ENCODE results near the gene EIF5. TPM values are rescaled to one million over a fixed set of nuclear protein-coding genes. Genes with fewer than 3 reads are reported as not detected.

The EIF5 gene
- total and polyA plus RNA-seq, 2 of the 8 experiments (the other 6 are each of a cell fraction or from before 2014, with no cell fraction given) = 179 to 323 TPM

DNA sequence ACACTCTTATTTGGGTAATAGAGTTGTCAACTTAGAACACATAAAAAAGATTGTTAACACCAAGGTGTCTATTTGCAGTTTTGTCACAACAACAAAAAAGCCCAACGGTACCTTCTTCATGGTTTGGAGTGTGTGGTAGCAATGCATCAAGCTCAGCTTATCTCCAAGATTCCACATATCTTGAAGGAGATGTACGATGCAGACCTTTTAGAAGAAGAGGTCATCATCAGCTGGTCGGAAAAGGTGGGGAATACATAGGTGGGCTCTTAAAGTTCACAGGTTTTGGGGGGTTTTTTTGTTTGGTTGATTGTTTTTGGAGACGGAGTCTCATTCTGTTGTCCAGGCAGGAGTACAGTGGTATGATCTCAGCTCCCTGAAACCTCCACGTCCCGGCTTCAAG, 5.5 kb downstream of the EIF5 start:
- ChIA-PET POLR2A (ENCODE audit: partially characterized antibody) (interaction anchor here (0.6 to 16.0 kb wide), 15 partner anchors 7 to 1311 kb away, joined by 3 to 247 read pairs (median 4); no protein-coding TSS in a partner anchor), CTCF (ENCODE audit: partially characterized antibody) (interaction anchor here (1.0 to 1.5 kb wide), 3 partner anchors 29 to 165 kb away, joined by 4 to 6 read pairs (median 4); no protein-coding TSS in a partner anchor)
- Histone ChIP-seq H3K36me3 (ENCODE audit: control insufficient read depth in 2 of 4, insufficient read depth in 4 of 4, low read length in 3 of 4) (peaks cover 55 to 94% (median 84%) of the 10 kb centered on the region in 4 experiments), H3K14ac (ENCODE audit: insufficient read length) (no peak overlapping the region), H2BK12ac (ENCODE audit: low read depth, low read length) (no peak overlapping the region), H2AK5ac (ENCODE audit: low read depth, low read length) (no peak overlapping the region), H3K27me3 (replicated peaks in 1 of 4; ENCODE audit: control insufficient read depth in 3 of 4, extremely low read depth in 1 of 4, insufficient read depth in 3 of 4, low read length in 3 of 4) (no peaks in the 10 kb centered on the region), H3K56ac (replicated peaks; ENCODE audit: insufficient read length, low read depth, low read length) (no peak overlapping the region), H4K5ac (ENCODE audit: insufficient read length, low read depth, low read length) (no peak overlapping the region), H3K27ac (ENCODE audit: low read depth, low read length) (no peak overlapping the region), H3K9ac (replicated peaks in 1 of 4; ENCODE audit: extremely low read depth in 1 of 4, low read depth in 3 of 4, low read length in 3 of 4) (no peak overlapping the region), H3K79me1 (ENCODE audit: low read depth, low read length) (peaks cover 5% of the 10 kb centered on the region), H3K4me1 (replicated peaks in 1 of 4; ENCODE audit: control insufficient read depth in 3 of 4, insufficient read depth in 4 of 4, low read length in 3 of 4) (peaks cover 0 to 5% (median 2%) of the 10 kb centered on the region in 4 experiments; a peak in 2 of 7 replicates), H4K91ac (replicated peaks; ENCODE audit: insufficient read length, low read length) (no peak overlapping the region), H2BK20ac (ENCODE audit: low read length) (no peak overlapping the region), H3K4me3 (ENCODE audit: extremely low read depth in 1 of 4, insufficient read depth in 2 of 4, low read depth in 3 of 4, low read length in 4 of 4) (no peak overlapping the region), H3K4ac (replicated peaks; ENCODE audit: insufficient read length, low read depth, low read length) (no peak overlapping the region), H2BK5ac (ENCODE audit: low read depth, low read length) (no peak overlapping the region), H2BK120ac (replicated peaks; ENCODE audit: low read depth, low read length) (no peak overlapping the region), H3K4me2 (ENCODE audit: insufficient read depth in 1 of 2, low read depth in 2 of 2, low read length in 2 of 2) (no peak overlapping the region), H3K23ac (ENCODE audit: insufficient read length) (no peak overlapping the region), H3K79me2 (ENCODE audit: control insufficient read depth in 1 of 2, insufficient read depth in 2 of 2, low read length in 2 of 2) (peaks cover 8 to 29% of the 10 kb centered on the region in 2 experiments; a peak in 3 of 4 replicates), H3K18ac (ENCODE audit: extremely low read depth, low read length) (no peak overlapping the region), H2AFZ (ENCODE audit: low read length) (no peak overlapping the region), H4K8ac (ENCODE audit: extremely low read depth, insufficient read depth, low read length) (no peak overlapping the region), H4K20me1 (replicated peaks in 1 of 2; ENCODE audit: control insufficient read depth in 1 of 2, insufficient read depth in 2 of 2, low read length in 2 of 2) (peaks cover 21 to 30% of the 10 kb centered on the region in 2 experiments), H2BK15ac (ENCODE audit: low read length) (no peak overlapping the region), H3K23me2 (ENCODE audit: low read depth, low read length) (peaks cover 3% of the 10 kb centered on the region; the same call in 1 of the 2 replicates), H3K9me3 (ENCODE audit: insufficient read depth in 2 of 2, low read depth in 1 of 2, low read length in 1 of 2) (no peaks in the 10 kb centered on the region)
- FAIRE-seq = no peak
- 84% methylated on average over 6 of the region's 6 CpGs; no CpG with 5 or more reads in 1 of the 2 experiments for WGBS, 2 experiments (ENCODE audit: extremely low coverage in 1 of 2, insufficient coverage in 1 of 2, insufficient read length in 1 of 2, insufficient replicate concordance in 2 of 2, low coverage in 1 of 2, low lambda C conversion rate in 2 of 2, missing lambda C conversion rate in 1 of 2)
- no peak for DNase-seq (ENCODE audit: low read depth in 1 of 2, low spot score in 2 of 2)
- TF ChIP-seq, protein P1, sequence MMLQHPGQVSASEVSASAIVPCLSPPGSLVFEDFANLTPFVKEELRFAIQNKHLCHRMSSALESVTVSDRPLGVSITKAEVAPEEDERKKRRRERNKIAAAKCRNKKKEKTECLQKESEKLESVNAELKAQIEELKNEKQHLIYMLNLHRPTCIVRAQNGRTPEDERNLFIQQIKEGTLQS (IDR thresholded peaks at IDR 0.05; ENCODE audit: insufficient read depth, low read depth, low read length) = no peak
- TF ChIP-seq CBX5 (IDR thresholded peaks at IDR 0.05; ENCODE audit: low read depth, low read length) (no peak), YY1 (IDR thresholded peaks at IDR 0.05; ENCODE audit: low read depth, low read length) (no peak), GABPA (IDR thresholded peaks at IDR 0.05; ENCODE audit: borderline replicate concordance, insufficient read depth, low read length) (no peak), TEAD4 (IDR thresholded peaks at IDR 0.05; ENCODE audit: low read depth, low read length) (no peak), HDAC6 (IDR thresholded peaks at IDR 0.05; ENCODE audit: low read depth, low read length) (no peak), POLR2AphosphoS5 (IDR thresholded peaks at IDR 0.05; ENCODE audit: low read depth, low read length) (peak; percentile 36; the same call in 1 of the 2 replicates), BACH1 (IDR thresholded peaks at IDR 0.05; ENCODE audit: low read length) (no peak)
- TF ChIP-seq, protein P2, sequence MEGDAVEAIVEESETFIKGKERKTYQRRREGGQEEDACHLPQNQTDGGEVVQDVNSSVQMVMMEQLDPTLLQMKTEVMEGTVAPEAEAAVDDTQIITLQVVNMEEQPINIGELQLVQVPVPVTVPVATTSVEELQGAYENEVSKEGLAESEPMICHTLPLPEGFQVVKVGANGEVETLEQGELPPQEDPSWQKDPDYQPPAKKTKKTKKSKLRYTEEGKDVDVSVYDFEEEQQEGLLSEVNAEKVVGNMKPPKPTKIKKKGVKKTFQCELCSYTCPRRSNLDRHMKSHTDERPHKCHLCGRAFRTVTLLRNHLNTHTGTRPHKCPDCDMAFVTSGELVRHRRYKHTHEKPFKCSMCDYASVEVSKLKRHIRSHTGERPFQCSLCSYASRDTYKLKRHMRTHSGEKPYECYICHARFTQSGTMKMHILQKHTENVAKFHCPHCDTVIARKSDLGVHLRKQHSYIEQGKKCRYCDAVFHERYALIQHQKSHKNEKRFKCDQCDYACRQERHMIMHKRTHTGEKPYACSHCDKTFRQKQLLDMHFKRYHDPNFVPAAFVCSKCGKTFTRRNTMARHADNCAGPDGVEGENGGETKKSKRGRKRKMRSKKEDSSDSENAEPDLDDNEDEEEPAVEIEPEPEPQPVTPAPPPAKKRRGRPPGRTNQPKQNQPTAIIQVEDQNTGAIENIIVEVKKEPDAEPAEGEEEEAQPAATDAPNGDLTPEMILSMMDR (IDR thresholded peaks at IDR 0.05; ENCODE audit: control extremely low read depth in 1 of 3, insufficient read depth in 1 of 3, low read depth in 1 of 3, low read length in 3 of 3) = no peak
